PFSK-1 (cell line): Measurements from ENCODE around the gene RPUSD1.

ENCODE experiments used
- FOXP2 ChIP-seq: optimal IDR thresholded peaks from 2 replicates; pipeline ENCODE3; 2011; ENCODE audit warnings: borderline replicate concordance, control low read depth, inconsistent platforms; ENCODE audit not compliant: insufficient read depth; ENCODE audit errors: extremely low read length, extremely low read depth
- POLR2AphosphoS5 ChIP-seq: IDR thresholded peaks from 2 replicates; pipeline ENCODE4 v1.6.1; 2012; ENCODE audit warnings: low read depth, mild to moderate bottlenecking, control low read depth, low read length, moderate library complexity
- REST ChIP-seq, 2 experiments: IDR thresholded peaks; 2 replicates each; pipeline versions ENCODE4 v1.6.1 to v1.8.0; 2011 to 2012; ENCODE audit warnings: low read depth in 2 of 2, low read length in 2 of 2, control low read depth in 1 of 2, inconsistent platforms in 1 of 2, mild to moderate bottlenecking in 1 of 2, moderate library complexity in 1 of 2; ENCODE audit not compliant: insufficient read depth in 1 of 2
- SIN3A ChIP-seq: IDR thresholded peaks from 2 replicates; pipeline ENCODE4 v1.6.1; 2012; ENCODE audit warnings: mild to moderate bottlenecking, low read length, moderate library complexity, borderline replicate concordance; ENCODE audit not compliant: insufficient read depth

- TF ChIP-seq REST (IDR thresholded peaks at IDR 0.05; ENCODE audit: insufficient read depth in 1 of 2, low read depth in 2 of 2, low read length in 2 of 2): no peak
- TF ChIP-seq POLR2AphosphoS5: no peak
- no peak for TF ChIP-seq FOXP2
- no peak for TF ChIP-seq SIN3A
Observed at GRCh38 chr16:743794-744500, 44.2 kb downstream of the RPUSD1 start.
